Stimulated activated CD8-positive, alpha-beta memory T cell treated with anti-CD3 and anti-CD28 coated beads, Interleukin-7, amount 100 ng/mL, for 48 hours (primary cell): ENCODE results near the gene SLC45A1.
"Not testable (repeated sequence)": the region's sequence is repeated elsewhere in the genome, so short reads cannot be mapped to it uniquely, and the experiment has no call there.

Source experiments
- DNase-seq, 2 donors: peaks; one replicate each; pipeline ENCODE4 v3.0.0-alpha.2; 2020; ENCODE audit warnings: low read depth in 1 of 2; ENCODE audit errors: extremely low read depth in 1 of 2

The SLC45A1 gene

DNA sequence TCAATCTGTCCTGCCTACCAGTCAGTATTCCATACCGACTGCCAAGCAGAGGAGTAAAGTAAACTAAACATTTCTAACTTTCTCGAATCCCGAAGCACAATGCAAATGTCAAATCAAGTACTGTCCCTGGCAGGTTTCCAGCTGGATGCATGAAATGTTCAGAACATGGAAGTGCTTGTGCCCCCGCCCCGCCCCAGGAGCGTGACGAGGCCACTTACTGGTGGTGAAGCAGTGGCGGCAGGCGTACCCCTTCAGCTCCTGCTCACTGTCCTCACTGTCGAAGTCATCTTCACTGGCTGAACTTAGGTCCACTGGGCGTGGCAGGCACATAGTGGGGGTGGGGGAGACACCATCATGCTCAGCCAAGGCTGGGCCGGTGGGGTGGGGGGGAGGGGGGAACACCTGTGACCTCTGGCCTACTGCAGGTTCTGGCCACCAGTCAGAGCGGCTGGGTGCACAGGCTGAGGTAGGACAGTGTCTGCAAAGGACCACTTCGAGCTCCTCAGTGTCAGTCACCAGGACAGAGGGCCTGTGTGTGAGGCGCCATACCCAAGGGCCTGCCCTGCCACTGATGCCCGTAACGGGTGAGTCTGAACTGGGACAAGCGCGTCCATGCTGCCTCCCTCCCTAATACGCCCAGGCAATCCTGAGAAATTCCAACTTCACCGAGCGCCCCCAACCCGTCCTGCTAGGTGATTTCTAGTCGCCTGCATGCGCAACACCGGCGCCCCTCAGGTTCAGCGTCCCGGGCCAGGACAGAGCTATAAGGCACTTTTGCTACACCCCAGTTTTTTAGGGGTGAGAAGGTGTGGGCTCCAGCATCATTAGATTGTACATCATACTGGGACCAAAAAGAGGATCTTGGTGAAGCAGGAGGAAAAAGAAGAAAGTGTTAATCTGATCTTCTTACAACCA, 46.9 kb downstream of the SLC45A1 start:
- no peak for DNase-seq

DNA sequence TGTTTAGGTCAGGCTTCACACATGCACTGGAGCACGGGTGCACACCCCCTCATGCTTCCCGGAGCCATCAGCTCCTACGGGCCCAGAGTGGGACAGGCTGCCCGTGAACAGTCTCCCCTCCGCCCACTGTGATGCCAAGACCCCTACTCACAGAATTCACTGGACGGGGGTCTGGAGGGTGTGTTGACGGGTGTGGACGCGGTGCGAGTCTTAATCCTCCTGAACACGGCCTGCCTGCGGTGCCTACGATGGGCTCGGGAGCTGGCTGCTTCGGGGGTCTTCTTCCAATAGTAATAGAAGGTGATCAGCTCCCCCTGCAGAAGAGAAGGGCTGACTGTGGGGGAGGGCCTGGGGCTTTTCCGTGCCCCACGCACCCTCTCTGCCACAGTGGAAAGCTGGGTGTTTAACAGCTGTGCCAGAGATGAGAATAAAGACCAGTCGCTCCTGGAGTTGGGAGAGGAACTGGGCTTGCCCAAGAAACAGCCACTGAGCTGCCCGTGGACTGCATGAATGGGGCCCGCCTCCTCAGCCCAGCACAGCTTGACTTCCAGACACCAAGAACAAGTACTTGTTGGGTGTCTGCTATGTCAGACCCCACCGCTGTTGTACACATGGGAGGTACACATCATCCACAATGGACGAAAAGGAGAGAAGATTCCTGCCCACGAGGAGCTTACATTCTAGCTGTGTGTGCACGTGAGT, 47.9 kb downstream of the SLC45A1 start:
- DNase-seq, result no peak

DNA sequence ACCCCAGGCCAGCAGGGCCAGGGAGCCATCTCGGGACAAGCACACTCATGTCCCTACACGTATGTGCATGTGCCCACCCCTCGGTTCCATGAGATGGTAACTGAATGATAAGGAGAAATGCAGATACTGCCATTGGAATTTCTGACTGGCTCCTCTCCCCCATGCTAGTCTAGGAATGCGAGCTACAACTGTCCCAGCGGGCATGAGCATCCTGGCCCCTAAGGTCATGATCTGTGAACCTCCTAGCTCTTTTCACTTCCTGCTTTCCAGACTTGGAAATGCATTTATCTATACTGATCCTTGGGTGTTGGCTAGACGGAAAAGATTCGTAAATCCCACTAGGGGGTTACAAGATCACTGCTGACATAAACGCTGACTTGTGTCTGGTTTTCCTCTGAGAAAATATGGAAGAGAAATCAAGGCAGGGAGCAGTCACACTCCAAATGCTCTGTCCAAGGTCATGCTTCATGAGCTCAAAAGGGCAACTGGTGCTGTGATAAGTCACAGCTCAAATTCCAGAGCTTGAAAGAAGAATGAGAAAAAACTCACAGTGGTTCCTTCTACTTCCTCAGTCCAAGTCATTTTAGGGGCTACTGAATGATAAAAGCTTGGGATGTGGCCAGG, 49.8 kb downstream of the SLC45A1 start:
- no peak for DNase-seq

DNA sequence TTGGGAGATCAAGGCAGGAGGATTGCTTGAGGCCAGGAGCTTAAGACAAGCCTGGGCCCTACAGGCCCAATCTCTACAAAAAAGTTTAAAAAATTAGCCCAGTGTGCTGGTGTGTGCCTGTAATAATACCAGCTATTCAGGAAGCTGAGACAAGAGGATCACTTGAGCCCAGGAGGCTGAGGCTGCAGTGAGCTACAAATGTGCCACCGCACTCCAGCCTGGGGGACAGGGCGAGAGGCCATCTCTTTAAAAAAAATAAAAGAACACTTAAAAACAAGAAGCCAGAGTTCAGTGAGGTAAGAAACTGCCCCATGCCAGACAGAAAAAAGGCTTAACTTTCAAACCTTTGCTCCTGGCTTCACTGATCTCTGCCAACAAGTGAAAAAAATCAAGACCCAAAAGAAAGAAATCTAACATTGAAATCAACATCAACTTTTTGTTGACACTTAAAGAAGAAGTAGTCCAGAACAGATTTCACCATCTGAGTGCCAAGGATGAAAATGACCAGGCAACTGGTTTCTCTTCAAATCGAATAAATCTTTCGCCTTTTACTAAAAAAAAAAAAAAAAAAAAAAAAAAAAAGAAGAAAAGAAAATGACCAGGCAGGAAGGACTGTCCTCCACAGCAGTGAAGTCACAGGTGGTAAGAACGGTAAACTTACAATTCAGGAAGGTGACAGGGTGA, 51.2 kb downstream of the SLC45A1 start:
- no peak for DNase-seq

DNA sequence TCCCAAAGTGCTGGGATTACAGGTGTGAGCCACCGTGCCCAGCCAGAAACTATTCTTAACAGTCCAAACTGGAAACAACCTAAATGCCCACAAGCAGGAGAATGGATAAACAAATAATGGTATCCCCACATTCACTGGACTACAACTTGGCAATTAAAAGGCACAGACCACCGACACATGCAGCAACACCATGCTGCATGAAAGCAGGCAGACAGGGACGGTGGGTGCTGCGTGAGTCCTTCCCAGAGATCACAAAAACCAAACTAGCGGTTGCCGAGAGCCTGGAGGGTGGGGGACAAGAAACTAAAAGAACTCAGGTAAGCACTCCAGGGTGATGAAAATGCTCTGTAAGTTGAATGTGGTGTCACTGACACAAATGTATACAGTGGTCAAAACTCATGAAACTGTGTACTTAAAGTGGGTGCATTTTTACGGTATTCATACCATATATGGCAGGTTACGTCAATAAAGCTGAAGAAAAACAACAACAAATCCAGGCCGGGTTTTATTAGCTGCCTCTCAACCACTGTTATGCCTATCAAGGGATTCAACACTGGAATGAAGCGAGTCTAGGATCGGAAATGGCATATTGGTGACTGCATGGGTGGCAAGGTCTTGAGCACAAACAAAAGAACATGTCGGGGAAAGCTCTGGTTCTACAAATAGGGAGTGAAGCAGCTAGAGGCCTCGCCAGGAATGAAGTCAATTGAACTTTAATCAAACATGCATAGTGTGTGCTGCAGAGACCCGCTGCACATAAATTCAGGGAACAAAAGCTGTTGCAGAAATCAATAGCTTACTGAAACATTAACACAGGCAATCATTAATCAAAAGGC, 52.4 kb downstream of the SLC45A1 start:
- DNase-seq, result no peak

DNA sequence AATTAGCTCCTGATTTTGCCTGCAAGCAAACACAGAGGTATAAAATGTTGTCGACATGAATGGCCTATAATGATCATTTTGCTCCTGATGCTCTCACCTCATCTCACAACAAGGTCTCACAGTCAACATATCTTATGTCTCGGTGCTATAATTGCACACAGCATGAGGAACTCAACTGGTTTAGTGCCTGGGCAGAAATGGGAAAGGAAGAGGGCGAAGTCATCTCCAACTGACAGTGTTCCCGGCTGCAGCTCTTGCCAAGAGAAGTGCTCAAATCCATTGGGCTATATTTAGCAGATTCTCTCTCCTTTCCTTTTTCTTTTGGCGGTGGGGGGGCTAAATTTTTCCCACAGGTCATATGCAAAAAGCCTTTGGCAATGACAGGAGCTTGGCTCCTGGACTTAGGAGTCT, 53.0 kb downstream of the SLC45A1 start:
- DNase-seq, result no peak

DNA sequence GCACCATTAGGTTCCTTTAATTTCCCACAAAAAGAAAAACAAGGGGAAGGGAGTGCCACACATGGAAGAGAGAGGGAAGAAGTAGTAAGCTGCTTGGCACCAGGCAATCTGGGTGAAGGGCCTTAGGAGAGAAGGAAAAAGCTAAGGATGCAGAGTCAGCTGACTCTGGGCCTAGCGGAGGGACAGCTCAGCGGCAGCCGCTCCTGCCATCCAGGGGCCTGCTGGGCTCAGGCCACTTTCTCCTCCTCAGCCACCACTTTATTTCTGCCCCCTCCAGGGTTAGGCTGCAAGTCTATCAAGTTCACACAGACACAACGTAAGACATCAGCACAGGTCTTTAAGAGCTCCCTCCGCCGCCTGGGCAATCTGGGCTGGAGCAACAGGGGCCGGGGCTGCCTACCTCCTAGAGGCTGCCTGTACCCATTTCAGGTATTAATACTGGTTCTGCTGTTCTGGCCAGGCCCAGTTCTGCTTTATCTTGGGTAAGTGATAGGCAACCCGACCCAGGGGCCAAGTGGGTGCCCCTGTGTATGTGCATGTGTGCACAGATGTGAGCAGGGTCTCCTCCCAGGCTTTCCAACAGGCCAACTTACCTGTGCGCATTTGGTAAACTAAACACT, 53.6 kb downstream of the SLC45A1 start:
- no peak for DNase-seq

DNA sequence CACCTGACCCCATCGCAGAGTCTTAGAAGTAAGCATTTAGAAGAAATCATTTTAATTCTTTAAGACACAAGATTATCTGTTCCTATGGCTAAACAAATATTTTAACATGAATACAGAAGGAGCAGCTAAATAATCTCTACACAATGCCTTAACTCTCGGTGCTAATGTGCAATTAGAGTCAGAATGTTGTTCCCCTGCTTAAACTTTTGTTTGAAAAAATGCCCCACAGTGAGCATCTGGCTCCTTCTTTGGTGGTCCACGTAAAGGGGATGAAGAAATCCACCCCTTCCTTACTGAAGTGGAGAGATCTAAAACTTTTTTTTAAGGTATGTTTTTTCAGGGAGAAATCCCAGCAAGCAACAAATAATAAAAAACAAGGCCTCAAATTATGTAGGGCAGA, 55.2 kb downstream of the SLC45A1 start:
- DNase-seq, result no peak

DNA sequence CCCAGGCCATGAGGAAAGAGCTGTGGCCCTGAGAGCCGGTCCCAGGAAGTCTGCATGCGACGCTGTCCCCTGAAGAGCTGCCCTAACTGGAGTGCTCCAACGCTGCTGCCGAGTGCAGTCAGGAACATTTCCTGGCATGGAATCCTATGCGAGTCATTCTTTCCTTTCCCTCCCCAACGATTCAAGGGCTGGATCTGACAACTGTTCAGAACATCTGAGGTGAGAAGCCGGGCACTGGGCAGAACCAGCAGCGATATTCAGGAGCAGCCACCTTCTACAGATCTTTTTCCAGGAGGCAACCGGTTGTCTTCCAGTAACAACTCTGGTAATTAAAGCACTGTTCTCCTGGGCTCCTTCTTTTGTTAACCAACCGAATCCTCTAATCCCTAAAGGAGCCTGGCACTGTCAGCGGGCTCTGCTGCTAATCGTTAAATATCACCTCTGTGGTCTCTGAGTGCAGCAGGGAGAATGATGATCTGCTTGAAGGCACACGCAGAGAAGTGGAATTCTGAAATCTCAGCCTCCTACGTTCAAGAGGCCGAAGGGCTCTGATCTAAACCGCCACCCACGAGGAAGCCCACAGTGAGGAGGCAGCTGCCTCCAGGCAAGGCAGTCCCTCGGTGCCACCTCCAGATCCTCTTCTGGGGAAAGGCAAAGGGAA, 55.8 kb downstream of the SLC45A1 start:
- DNase-seq, result no peak

DNA sequence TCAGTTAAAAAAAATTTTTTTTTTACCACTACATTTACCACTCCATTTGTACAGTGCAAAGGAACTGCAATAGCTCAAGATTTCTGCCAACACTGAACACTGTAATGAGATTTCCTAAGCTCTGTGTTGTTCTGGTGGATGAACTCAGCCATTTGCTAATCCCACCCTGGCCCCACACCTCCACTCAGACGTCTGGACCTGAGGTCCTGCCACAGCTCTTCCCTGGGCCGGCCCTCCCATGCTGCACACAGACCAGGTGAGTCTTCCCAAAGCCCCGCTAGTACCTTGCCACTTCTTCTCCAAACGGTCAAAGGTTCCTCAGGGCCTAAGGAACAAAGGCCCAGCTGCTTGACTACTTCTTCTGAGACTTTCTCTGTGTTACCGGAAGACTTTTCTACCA, 56.4 kb downstream of the SLC45A1 start:
- DNase-seq, result no peak

DNA sequence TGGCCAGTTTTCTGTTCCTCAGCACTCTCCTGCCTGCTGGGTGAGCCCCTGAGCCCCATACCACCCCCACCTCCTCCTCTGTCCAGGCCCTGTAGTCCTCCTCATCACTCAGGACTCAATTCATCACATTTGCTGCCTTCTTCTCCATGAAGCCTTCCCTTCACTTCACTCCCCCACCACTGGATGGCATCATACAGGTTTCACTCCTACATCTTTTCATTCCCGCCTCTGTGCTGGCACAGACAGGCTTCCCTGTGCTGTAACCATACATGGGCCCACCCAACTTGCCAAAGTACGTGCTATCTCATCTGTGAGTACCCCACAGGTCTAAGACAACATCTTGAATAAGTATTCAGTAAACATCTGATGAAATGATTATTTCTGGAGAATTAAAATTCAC, 56.9 kb downstream of the SLC45A1 start:
- DNase-seq, result no peak

DNA sequence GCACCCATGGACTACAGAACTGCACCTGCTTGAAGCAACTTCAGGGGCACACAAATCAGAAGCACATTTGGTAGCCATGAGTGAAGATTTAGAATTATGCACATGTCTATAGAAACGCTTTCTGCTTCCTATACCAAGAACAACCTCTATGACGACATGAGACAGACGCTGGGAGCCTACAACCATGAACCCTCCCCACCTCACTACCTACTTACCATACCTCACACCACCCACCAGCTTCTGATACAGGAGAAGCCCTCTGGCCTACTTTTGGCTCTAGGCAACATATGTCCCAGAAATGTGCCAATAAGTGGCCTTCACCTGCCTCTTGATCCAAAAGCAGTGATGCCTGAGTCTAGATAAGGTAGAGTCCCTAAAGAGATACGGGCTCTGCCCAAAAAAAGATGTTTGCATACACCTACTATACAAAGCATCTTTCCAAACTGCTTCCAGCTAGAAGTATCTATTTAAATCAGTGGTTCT, 58.5 kb downstream of the SLC45A1 start:
- no peak for DNase-seq

DNA sequence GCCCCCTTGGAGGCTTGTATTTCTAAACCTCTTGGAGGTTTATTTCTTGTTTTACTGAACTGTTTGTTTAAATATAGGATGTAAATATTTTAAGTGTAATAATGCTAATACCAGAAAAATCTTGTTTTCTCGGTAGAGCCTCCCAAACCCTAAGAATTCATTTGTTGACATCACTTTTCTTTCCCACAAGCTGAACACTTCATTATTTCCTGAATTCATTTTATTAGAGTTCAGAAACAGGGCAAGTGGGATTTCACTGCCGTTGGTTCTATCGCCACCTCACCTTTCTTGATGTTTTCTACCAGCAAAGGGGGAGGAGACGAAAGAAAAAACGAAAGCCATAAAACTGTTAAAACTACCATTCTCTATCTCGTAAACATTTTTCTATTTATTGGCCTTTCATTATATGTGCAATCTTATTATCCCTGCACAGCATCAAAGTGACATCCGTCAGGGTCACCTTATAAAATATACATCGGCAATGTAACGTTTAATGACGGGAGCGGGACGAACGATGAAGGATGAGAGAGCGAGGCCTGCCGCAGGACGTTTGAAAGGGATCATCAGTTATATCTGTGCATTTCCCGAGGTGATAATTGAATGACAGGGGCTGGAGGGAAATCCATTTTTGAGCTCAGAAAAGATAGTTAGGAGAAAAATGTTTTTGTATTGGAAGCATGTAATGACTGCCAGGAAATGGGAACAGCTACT, 59.5 kb downstream of the SLC45A1 start:
- no peak for DNase-seq

DNA sequence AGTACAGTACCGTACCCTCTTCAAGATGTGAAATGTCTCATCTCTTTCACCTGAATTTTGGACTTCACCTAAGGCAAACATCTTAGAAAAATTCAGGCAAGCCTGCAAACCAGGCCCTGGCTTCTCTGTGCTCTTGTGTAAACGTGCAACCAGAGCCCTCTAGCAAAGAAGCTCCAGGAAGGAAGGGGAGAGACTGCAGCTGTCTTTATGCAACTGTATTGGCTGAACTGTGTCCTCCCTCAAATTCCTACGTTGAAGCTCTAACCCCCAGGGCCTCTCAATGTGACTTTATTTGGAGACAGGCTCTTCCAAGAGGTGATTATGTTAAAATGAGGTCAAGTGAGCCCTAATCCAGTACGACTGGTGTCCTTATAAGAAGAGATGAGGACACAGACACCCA, 60.3 kb downstream of the SLC45A1 start:
- no peak for DNase-seq

DNA sequence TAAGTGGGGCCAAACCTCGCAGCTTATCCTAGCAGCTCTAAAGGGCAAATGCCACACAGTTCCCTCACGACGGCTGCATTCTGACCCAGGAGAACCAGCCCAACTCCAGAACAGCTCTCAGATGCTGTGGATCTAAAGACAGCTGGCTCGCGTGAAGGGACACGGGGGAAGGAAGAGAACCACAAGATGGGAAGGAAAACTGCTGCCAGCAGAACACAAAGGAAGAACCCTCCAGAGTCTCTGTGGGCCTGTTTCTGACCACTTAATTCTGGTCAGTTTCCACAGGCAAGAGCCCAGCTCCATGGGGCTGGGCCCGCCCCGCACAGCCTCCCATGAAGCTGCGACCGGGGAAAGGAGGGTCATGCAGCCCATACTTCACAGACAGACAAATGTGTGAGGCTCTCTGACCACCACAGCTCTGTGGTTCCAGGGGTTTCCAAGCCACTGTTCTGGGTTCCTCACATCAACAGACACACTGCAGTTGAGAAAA, 61.1 kb downstream of the SLC45A1 start:
- DNase-seq, result no peak

DNA sequence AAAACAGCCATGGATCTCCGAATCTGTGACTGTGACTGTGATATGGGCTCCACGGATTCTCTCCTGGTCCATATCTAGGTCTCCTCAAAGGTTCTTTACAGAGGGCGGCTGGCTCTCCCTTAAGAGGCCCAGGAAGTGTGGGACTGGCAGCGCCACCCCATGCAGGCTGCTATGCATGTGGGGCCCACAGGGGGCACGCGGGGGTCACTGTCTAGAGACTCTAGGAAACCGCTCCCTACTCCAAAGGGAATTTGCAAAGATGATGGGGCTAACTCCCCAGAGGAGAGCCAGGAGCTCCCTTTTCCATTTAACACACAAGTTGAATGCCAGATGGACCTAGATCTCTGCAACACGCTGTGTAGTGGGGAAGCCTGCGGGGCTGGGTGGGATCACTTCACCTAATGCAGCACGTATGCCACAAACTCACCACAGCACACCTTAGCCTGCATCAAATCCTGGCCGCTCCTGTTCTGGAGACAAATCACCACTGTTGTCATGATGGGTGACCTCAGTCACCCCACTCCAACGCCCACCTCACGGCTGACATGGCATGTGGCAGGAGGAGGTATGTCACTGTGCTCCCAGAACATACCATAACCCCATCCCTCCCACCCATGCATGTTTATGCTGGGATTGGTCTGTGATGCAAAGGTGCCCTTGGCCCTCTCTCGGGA, 61.7 kb downstream of the SLC45A1 start:
- no peak for DNase-seq

DNA sequence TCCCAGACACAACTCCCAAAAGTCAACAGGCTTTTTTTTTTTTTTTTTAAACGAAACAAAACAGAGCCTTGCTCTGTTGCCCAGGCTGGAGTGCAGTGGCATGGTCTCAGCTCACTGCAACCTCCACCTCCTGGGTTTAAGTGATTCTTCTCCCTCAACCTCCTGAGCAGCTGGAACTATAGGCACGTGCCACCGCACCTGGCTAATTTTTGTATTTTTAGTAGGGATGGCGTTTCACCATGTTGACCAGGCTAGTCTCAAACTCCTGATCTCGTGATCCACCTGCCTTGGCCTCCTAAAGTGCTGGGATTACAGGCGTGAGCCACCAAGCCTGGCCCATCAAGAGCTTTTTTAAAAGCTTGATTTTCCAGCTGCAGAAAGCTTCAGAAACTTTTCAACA, 62.4 kb downstream of the SLC45A1 start:
- DNase-seq, result not testable (repeated sequence)

DNA sequence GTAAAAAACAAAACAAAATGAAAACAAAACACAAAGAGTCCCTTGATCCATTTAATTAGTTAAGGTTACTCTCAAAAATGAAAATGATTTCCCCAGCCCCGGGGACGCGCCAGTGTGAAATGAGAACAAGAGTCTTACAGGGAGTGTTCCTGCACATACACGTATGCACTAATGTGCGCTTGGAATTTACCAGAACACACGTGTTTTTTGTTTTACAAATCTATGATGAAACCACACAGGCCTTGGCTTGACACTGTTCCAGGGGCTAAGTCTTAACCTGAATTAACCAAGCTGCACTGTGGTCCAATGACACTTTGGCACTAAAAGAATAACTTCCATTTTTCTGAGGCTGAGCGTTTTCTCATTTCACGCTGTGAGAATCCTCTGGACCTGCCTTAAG, 63.7 kb downstream of the SLC45A1 start:
- DNase-seq, result no peak
